Cerebellar nuclear complex (tissue), 1 donor: Measurements from ENCODE around the gene LCE3B.

Source experiments
- DNase-seq, 2 experiments: peaks; one replicate each; lab custom pipeline; 2025; lab: John Stamatoyannopoulos, UW

LCE3B gene

GRCh38 chr1:152658649-152659048 lies 45.0 kb downstream of the LCE3B start:
- no peak for DNase-seq

- DNase-seq: no peak
Observed at GRCh38 chr1:152663098-152663497, 49.5 kb downstream of the LCE3B start, which contains the start of gene LCE2D. Gene LCE2D, plus strand, starts transcription at chr1:152663380. Its CDS starts 726 bp downstream, at chr1:152664106.
